HCEC 1CT (cell line): Measurements from ENCODE around the gene MAPKAP1.

ENCODE experiments used
- DNase-seq: peaks from one replicate; pipeline ENCODE4 v3.0.0-alpha.2; 2017

The MAPKAP1 gene

GRCh38 chr9:125558453-125559092 lies 148.4 kb downstream of the MAPKAP1 start:
- DNase-seq: peak; percentile 66

- no peak for DNase-seq
Observed at GRCh38 chr9:125556046-125556721, 150.8 kb downstream of the MAPKAP1 start.

DNA sequence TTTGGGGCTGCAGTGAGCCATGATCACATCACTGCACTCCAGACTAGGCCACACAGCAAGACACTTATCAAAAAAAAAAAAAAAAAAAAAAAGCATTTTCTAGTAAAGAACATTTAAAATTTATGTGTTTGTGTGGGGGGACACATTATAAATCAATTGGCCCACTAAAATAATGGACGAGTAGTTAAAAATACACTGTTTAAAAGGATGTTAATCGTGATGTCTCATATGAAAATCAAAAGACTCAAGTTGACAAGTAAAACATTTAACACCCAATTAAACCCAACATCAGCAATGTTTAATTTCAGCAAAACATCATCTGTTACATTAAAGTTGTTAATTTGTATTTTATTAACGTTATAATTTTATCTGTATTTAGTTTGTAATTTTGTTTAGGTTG lies 152.3 kb downstream of the MAPKAP1 start:
- DNase-seq: no peak

DNA sequence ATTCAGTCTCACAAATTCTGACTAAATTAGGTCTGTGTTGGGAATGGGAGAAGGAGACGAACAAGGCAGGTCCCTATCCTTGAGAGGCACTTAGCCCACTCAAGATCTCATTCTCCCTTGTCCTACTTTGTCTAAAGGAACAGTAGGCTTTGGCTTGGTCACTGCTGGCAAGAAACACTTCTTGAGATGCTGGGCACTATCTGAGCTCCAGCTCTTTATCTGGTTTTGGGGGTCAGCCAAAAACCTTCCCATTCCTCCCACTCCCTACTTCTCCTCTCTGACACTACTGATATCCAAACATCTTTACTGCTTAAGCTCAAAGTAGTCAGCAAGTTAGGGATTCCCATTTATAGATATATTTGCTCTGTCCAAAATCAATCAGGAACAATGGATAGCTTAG lies 155.2 kb downstream of the MAPKAP1 start:
- DNase-seq: no peak

- peak; percentile 51 for DNase-seq
Observed at GRCh38 chr9:125549891-125550885, 156.8 kb downstream of the MAPKAP1 start.

DNA sequence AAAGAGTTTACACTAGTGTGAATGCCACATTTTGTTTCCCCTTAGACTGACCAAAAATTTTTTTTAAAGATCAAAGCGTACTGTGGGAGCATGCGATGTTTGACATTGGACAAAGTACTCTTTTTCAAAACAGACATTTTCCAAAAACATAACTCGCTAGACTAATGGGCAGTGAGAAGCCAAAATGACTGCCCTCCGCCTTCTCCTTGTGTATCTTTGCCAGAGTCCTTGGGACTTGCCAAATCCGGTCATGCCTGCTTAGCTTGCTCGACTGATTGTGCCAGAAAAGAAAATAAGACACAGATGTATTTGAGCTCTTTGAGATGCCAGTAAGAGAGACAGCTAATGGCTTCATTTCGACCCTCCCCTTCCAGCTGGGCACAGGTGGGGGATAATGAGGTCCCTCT lies 157.5 kb downstream of the MAPKAP1 start:
- no peak for DNase-seq

- no peak for DNase-seq
Observed at GRCh38 chr9:125549039-125549438, 158.0 kb downstream of the MAPKAP1 start.

DNA sequence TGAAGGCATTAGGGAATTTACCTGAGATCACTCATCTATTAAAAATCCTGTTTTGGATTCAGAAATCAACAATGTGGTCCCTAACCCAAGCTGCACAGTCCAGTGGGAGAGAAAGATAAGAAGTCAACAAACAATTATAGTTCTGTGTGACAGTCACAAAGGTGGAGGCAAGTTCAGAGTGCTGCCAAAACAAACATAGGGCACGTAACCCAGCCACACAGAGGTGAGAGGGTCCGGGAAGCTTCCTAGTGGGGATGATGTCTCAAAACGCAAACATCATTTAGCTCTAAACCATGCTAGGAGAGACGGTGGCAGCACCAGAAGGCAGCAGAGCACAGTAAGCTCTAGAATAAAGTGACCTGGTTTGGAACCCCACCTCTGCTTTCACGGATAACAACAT lies 158.9 kb downstream of the MAPKAP1 start:
- DNase-seq: no peak

DNA sequence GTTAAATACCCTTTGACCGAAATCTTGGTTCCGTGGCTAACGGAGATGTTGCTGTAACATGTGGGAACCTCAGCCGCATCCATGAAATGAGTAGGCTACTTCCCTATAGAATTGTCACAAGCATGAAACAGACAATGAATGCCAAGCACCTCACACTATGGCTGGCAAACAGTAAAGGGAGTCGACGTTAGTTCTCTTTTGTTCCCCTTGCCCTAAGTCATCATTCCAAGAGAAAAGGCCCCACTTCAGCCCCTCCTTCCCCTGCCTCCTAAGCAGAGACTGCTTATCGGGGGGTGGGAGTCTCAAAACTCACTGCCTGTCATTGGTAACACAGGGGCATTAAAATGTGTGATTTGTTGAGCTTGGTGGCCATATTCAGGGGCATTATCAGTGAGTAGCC lies 159.6 kb downstream of the MAPKAP1 start:
- no peak for DNase-seq

DNA sequence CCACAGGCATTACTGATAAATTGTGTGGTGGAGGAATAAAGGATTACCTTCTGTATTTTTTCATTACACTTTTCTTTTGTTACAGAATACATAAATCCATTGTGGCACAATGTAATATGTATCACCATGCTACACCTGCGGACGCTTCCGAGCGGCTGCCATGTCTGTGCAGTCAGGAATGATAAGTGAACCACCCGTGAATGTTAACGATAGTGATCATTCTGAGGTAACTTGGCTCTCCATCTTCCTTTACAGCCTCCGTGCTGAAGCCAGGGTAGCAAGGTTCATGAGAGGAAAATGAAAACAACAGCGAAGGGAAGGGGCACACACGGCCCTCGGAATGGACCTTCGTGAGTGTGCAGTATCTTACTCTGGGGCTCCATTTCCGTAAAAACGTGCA lies 161.2 kb downstream of the MAPKAP1 start:
- DNase-seq: no peak

GRCh38 chr9:125544988-125545651 lies 161.9 kb downstream of the MAPKAP1 start:
- DNase-seq: peak; percentile 59

GRCh38 chr9:125544484-125544883 lies 162.5 kb downstream of the MAPKAP1 start:
- no peak for DNase-seq

- DNase-seq: no peak
Observed at GRCh38 chr9:125541840-125542243, 165.2 kb downstream of the MAPKAP1 start.

DNA sequence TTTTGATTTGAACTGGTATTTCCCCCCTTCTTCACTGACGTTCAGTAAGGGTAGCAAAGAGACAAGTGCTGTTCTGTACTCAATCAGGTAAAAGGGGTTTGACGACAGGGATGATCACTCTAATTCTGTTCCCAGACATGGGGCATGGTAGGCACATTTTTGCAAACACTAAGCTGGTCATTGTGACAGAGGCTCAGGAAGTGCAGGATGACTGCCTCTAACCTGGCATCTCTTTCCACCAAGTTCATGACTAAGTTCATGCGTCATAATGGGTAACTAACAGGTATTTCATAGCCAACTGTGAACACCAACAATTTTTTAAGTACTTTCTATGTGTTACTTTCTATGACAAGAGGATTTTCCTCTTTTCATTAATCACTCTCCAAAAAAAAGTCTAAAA lies 166.5 kb downstream of the MAPKAP1 start:
- no peak for DNase-seq

DNA sequence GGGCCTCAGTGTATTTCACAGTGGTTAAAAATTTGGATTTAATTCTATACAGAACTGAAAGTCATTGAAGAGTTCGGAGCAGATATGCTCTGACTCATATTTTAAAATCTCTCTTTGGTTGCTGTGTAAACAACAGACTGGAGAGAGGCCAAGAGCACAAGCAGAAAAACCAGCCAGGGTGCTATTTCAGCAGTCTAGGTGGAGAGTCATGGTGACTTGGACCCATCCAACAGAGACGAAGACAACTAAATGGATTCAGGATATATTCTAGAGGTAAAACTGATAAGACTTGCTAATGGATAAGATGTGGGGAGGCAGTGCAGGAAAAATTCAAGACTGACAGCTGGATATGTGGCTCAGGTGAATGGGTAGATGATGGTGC lies 168.9 kb downstream of the MAPKAP1 start:
- peak; percentile 91 for DNase-seq

GRCh38 chr9:125537442-125538091 lies 169.4 kb downstream of the MAPKAP1 start:
- no peak for DNase-seq

DNA sequence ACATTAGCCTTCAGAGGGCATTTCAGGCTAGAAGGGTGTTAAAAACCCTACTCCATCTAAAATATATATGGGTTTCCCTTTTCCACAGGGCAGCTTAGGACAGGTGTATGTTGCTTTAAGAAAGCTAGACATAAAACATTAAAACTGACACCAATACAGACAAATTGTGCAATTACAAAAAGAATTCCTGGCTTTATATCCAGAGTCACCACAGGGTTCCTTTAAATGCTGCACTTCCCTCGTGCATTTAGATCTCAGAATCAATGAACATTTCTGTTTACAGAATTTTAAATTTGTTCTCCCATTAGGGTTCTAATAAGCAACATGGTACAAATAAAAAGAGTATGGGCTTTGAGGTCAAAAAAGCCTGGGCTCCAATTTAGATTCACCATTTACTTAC lies 170.2 kb downstream of the MAPKAP1 start:
- DNase-seq: peak; percentile 21

- DNase-seq: no peak
Observed at GRCh38 chr9:125536167-125536772, 170.7 kb downstream of the MAPKAP1 start.

GRCh38 chr9:125534971-125535701 lies 171.9 kb downstream of the MAPKAP1 start:
- DNase-seq: no peak

GRCh38 chr9:125532812-125533594 lies 174.0 kb downstream of the MAPKAP1 start:
- DNase-seq: no peak
